Measurements from ENCODE around the gene LPAR3. TPM values are rescaled to one million over a fixed set of nuclear protein-coding genes. Genes with fewer than 3 reads are reported as not detected.
A peak's percentile ranks its signal among the peaks of the same experiment; 100 is the strongest.

The LPAR3 gene
- 0.09 TPM for polyA plus RNA-seq (2013)

GRCh38 chr1:84892705-84893618 lies at the start of gene LPAR3:
TSS of gene LPAR3 (minus strand) at chr1:84893206. CDS start at chr1:84866120, 27,086 bp downstream.
- CTCF ChIA-PET, result no interaction called here
- DNase-seq, result peak; percentile 30 to 48 (median 40)
- Histone ChIP-seq H3K36me3 (ENCODE audit: control insufficient read depth in 4 of 4, insufficient read depth in 4 of 4, low read length in 3 of 4) (no peaks in the 10 kb centered on the region), H3K27ac (ENCODE audit: insufficient read depth in 1 of 2, low read depth in 1 of 2, low read length in 2 of 2, poor library complexity in 1 of 2, severe bottlenecking in 2 of 2) (no peak within 1 kb of the TSS), H3K4me3 (ENCODE audit: control insufficient read depth in 1 of 7, extremely low read depth in 1 of 7, insufficient read depth in 4 of 7, low read depth in 2 of 7, low read length in 6 of 7) (peak within 1 kb of the TSS; percentile 4 to 72 (median 64)), H3K27me3 (replicated peaks in 2 of 5; ENCODE audit: control insufficient read depth in 4 of 5, insufficient read depth in 5 of 5, low read length in 4 of 5) (peaks cover 4 to 34% (median 21%) of the 10 kb centered on the region in 5 experiments), H3K4me1 (ENCODE audit: control extremely low read depth in 1 of 4, control insufficient read depth in 4 of 4, insufficient read depth in 4 of 4, low read length in 3 of 4) (peaks cover 2 to 19% (median 11%) of the 10 kb centered on the region in 4 experiments), H3K9me3 (ENCODE audit: control extremely low read depth in 1 of 5, control insufficient read depth in 4 of 5, insufficient read depth in 2 of 5, low read depth in 1 of 5, low read length in 4 of 5) (no peaks in the 10 kb centered on the region)
- POLR2A ChIA-PET, result no interaction called here
- 1% methylated on average over 85 of the region's 93 CpGs for WGBS (ENCODE audit: insufficient coverage)

- Histone ChIP-seq H3K27ac (ENCODE audit: insufficient read depth in 1 of 2, low read depth in 1 of 2, low read length in 2 of 2, poor library complexity in 1 of 2, severe bottlenecking in 2 of 2) (no peak overlapping the region), H3K4me1 (ENCODE audit: control extremely low read depth in 1 of 4, control insufficient read depth in 4 of 4, insufficient read depth in 4 of 4, low read length in 3 of 4) (peaks cover 0 to 12% (median 7%) of the 10 kb centered on the region in 4 experiments), H3K36me3 (ENCODE audit: control insufficient read depth in 4 of 4, insufficient read depth in 4 of 4, low read length in 3 of 4) (no peaks in the 10 kb centered on the region), H3K4me3 (ENCODE audit: control insufficient read depth in 1 of 7, extremely low read depth in 1 of 7, insufficient read depth in 4 of 7, low read depth in 2 of 7, low read length in 6 of 7) (no peak overlapping the region), H3K9me3 (ENCODE audit: control extremely low read depth in 1 of 5, control insufficient read depth in 4 of 5, insufficient read depth in 2 of 5, low read depth in 1 of 5, low read length in 4 of 5) (no peaks in the 10 kb centered on the region), H3K27me3 (replicated peaks in 2 of 5; ENCODE audit: control insufficient read depth in 4 of 5, insufficient read depth in 5 of 5, low read length in 4 of 5) (no peaks in the 10 kb centered on the region)
- ChIA-PET POLR2A (no interaction called here), CTCF (interaction anchor here (0.6 to 9.1 kb wide), 7 partner anchors 9 to 1014 kb away, joined by 3 to 131 read pairs (median 4); partner anchors contain the start of gene C1orf52)
- no peak for DNase-seq
- WGBS (ENCODE audit: insufficient coverage), result no CpG with 5 or more reads among the region's 1 CpG
Measured at GRCh38 chr1:84941843-84942242, 48.8 kb upstream of the LPAR3 start.

- no peak overlapping the region for H3K4me3 ChIP-seq (ENCODE audit: control insufficient read depth in 1 of 7, extremely low read depth in 1 of 7, insufficient read depth in 4 of 7, low read depth in 2 of 7, low read length in 6 of 7)
- H3K36me3 ChIP-seq (ENCODE audit: control insufficient read depth in 4 of 4, insufficient read depth in 4 of 4, low read length in 3 of 4), result no peaks in the 10 kb centered on the region
- H3K9me3 ChIP-seq (ENCODE audit: control extremely low read depth in 1 of 5, control insufficient read depth in 4 of 5, insufficient read depth in 2 of 5, low read depth in 1 of 5, low read length in 4 of 5), result no peaks in the 10 kb centered on the region
- POLR2A ChIA-PET, result no interaction called here
- no peak overlapping the region for H3K27ac ChIP-seq (ENCODE audit: insufficient read depth in 1 of 2, low read depth in 1 of 2, low read length in 2 of 2, poor library complexity in 1 of 2, severe bottlenecking in 2 of 2)
- H3K4me1 ChIP-seq (ENCODE audit: control extremely low read depth in 1 of 4, control insufficient read depth in 4 of 4, insufficient read depth in 4 of 4, low read length in 3 of 4), result peaks cover 0 to 5% (median under 1%) of the 10 kb centered on the region in 4 experiments
- DNase-seq, result no peak
- CTCF ChIA-PET, result interaction anchor here (0.6 to 9.1 kb wide), 3 partner anchors 85 to 879 kb away, joined by 3 to 131 read pairs (median 124); partner anchors contain the start of gene C1orf52
- no peaks in the 10 kb centered on the region for H3K27me3 ChIP-seq (replicated peaks in 2 of 5; ENCODE audit: control insufficient read depth in 4 of 5, insufficient read depth in 5 of 5, low read length in 4 of 5)
- WGBS (ENCODE audit: insufficient coverage), result no CpG with 5 or more reads among the region's 4 CpGs
Measured at GRCh38 chr1:84940481-84940880, 47.5 kb upstream of the LPAR3 start.

- no peaks in the 10 kb centered on the region for H3K27me3 ChIP-seq (replicated peaks in 2 of 5; ENCODE audit: control insufficient read depth in 4 of 5, insufficient read depth in 5 of 5, low read length in 4 of 5)
- no peaks in the 10 kb centered on the region for H3K36me3 ChIP-seq (ENCODE audit: control insufficient read depth in 4 of 4, insufficient read depth in 4 of 4, low read length in 3 of 4)
- H3K4me3 ChIP-seq (ENCODE audit: control insufficient read depth in 1 of 7, extremely low read depth in 1 of 7, insufficient read depth in 4 of 7, low read depth in 2 of 7, low read length in 6 of 7), result no peak overlapping the region
- DNase-seq, result no peak
- POLR2A ChIA-PET, result no interaction called here
- CTCF ChIA-PET, result interaction anchor here (6.2 to 9.1 kb wide), 2 partner anchors 86 to 316 kb away, joined by 124 to 131 read pairs; partner anchors contain the start of gene C1orf52
- H3K27ac ChIP-seq (ENCODE audit: insufficient read depth in 1 of 2, low read depth in 1 of 2, low read length in 2 of 2, poor library complexity in 1 of 2, severe bottlenecking in 2 of 2), result no peak overlapping the region
- no peaks in the 10 kb centered on the region for H3K9me3 ChIP-seq (ENCODE audit: control extremely low read depth in 1 of 5, control insufficient read depth in 4 of 5, insufficient read depth in 2 of 5, low read depth in 1 of 5, low read length in 4 of 5)
- 99% methylated on average over 8 of the region's 11 CpGs for WGBS (ENCODE audit: insufficient coverage)
- H3K4me1 ChIP-seq (ENCODE audit: control extremely low read depth in 1 of 4, control insufficient read depth in 4 of 4, insufficient read depth in 4 of 4, low read length in 3 of 4), result peaks cover 0 to 3% (median 0%) of the 10 kb centered on the region in 4 experiments
Measured at GRCh38 chr1:84939761-84940160, 46.8 kb upstream of the LPAR3 start.

- Histone ChIP-seq H3K4me3 (ENCODE audit: control insufficient read depth in 1 of 7, extremely low read depth in 1 of 7, insufficient read depth in 4 of 7, low read depth in 2 of 7, low read length in 6 of 7) (no peak overlapping the region), H3K27ac (ENCODE audit: insufficient read depth in 1 of 2, low read depth in 1 of 2, low read length in 2 of 2, poor library complexity in 1 of 2, severe bottlenecking in 2 of 2) (no peak overlapping the region), H3K9me3 (ENCODE audit: control extremely low read depth in 1 of 5, control insufficient read depth in 4 of 5, insufficient read depth in 2 of 5, low read depth in 1 of 5, low read length in 4 of 5) (no peaks in the 10 kb centered on the region), H3K4me1 (ENCODE audit: control extremely low read depth in 1 of 4, control insufficient read depth in 4 of 4, insufficient read depth in 4 of 4, low read length in 3 of 4) (no peaks in the 10 kb centered on the region), H3K36me3 (ENCODE audit: control insufficient read depth in 4 of 4, insufficient read depth in 4 of 4, low read length in 3 of 4) (no peaks in the 10 kb centered on the region), H3K27me3 (replicated peaks in 2 of 5; ENCODE audit: control insufficient read depth in 4 of 5, insufficient read depth in 5 of 5, low read length in 4 of 5) (no peaks in the 10 kb centered on the region)
- POLR2A ChIA-PET, result interaction anchor here (0.6 kb wide), 1 partner anchor 1017 kb away, joined by 3 read pairs; no protein-coding TSS in a partner anchor
- WGBS (ENCODE audit: insufficient coverage), result 75% methylated on average over 8 of the region's 8 CpGs
- DNase-seq, result no peak
- CTCF ChIA-PET, result interaction anchor here (0.9 to 9.1 kb wide), 4 partner anchors 88 to 497 kb away, joined by 3 to 131 read pairs (median 4); partner anchors contain the start of gene C1orf52
Measured at GRCh38 chr1:84939151-84939550, 46.1 kb upstream of the LPAR3 start.

- Histone ChIP-seq H3K4me1 (ENCODE audit: control extremely low read depth in 1 of 4, control insufficient read depth in 4 of 4, insufficient read depth in 4 of 4, low read length in 3 of 4) (no peaks in the 10 kb centered on the region), H3K27me3 (replicated peaks in 2 of 5; ENCODE audit: control insufficient read depth in 4 of 5, insufficient read depth in 5 of 5, low read length in 4 of 5) (no peaks in the 10 kb centered on the region), H3K4me3 (ENCODE audit: control insufficient read depth in 1 of 7, extremely low read depth in 1 of 7, insufficient read depth in 4 of 7, low read depth in 2 of 7, low read length in 6 of 7) (no peak overlapping the region), H3K36me3 (ENCODE audit: control insufficient read depth in 4 of 4, insufficient read depth in 4 of 4, low read length in 3 of 4) (no peaks in the 10 kb centered on the region), H3K9me3 (ENCODE audit: control extremely low read depth in 1 of 5, control insufficient read depth in 4 of 5, insufficient read depth in 2 of 5, low read depth in 1 of 5, low read length in 4 of 5) (no peaks in the 10 kb centered on the region), H3K27ac (ENCODE audit: insufficient read depth in 1 of 2, low read depth in 1 of 2, low read length in 2 of 2, poor library complexity in 1 of 2, severe bottlenecking in 2 of 2) (no peak overlapping the region)
- CTCF ChIA-PET, result interaction anchor here (1.0 to 3.3 kb wide), 16 partner anchors 8 to 797 kb away, joined by 3 to 18 read pairs (median 5); partner anchors contain the start of gene PRKACB
- peak; percentile 62 to 83 (median 80) for DNase-seq
- WGBS (ENCODE audit: insufficient coverage), result 12% methylated on average over 5 of the region's 5 CpGs
- POLR2A ChIA-PET, result no interaction called here
Measured at GRCh38 chr1:84936116-84936810, 43.3 kb upstream of the LPAR3 start.

All from common myeloid progenitor, CD34-positive (primary cell).